Glomerular visceral epithelial cell (primary cell): ENCODE measurements around the gene SLC38A4.

Source experiments
- DNase-seq: peaks from one replicate; pipeline ENCODE4 v3.0.0-alpha.2; 2016; ENCODE audit errors: extremely low spot score

Gene SLC38A4

DNA sequence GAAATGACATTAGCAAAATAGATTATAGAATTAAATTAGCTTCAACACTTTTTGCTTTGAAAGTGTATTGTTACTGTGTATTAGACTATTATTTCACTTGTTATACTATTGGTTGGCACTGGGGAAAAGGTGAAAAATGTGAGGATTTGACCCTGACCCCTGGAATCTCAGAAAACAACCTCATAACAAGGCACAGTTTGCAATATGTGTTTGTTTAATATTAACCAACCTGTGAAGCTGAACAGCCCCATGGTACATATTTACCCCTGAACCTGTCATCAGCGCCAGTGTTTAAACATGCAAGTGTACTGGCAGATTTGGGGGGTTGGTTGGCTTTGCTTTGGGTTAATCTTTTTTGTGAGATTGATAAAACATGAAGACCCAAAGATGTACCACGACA, 11.7 kb downstream of the SLC38A4 start:
- DNase-seq, result no peak

DNA sequence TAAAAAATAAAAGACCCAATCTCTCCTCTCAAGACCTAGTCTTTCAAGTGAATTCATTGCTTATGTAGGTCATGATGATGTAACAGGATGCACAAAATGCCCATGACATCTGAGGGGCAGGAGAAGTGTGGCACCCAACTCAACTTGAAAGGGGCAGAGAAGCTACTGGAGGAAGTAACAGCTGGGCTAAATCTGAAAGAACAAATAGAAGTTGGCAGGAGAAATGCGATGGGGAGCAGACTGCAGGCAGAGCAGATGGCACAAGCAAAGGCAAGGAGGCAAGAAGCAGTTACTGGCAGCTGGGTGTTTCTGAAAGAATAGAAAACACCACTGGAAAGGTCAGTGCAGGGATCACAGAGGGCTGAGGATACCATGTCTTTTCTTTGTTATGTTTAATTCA, 14.6 kb downstream of the SLC38A4 start:
- DNase-seq, result no peak

DNA sequence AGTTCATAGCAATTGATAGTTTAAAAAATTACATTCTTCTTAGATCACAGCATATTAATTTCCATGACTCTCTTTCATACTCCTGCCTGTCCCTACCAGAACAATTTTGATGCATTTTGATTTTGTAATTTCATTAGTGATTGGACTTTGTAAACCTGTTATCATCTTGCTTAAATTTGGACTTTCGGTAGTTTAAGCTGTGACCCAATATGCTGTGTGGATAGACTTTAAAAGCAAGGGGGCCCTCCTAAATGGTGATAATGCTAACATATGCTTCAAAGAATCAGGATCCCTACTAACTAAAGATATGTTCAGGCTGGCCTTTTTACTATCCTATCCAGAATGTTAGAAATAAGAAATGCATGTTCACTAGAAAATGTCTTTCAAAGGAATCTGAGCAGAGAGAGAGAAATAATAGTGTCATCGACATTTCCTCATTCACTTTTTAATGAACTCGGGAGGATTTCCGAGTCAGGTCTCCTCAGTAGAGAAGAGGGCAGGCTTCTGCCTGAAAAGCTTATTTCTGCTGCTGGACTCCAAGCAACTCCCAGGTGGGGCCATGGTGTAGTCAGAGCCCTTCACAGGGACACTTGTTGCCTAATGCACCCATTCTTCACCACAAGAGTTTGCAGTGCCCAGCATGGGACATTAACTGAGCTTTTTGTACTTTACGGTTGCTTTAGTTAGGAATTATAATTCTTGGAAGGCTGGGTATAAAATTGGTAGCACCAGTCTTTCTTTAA, 16.7 kb downstream of the SLC38A4 start:
- no peak for DNase-seq

DNA sequence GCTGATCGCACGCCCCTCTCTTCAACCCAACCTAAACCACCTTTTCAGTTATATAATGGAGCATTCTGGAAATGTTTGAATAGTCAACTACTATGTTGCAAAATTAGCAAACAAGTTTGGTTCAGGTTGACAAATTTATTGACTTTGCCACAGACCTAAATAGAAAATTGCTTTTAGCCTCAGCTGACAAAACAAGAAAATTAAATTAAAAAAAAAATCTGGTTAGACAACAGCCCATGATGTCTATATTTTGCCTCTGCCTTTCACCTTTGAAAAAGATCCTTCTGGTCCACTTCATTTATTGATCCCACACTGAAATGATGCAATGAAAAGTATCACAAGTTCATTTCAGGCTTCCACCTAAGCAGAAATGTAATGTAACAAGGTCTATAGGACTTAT, 17.5 kb downstream of the SLC38A4 start:
- DNase-seq, result no peak

DNA sequence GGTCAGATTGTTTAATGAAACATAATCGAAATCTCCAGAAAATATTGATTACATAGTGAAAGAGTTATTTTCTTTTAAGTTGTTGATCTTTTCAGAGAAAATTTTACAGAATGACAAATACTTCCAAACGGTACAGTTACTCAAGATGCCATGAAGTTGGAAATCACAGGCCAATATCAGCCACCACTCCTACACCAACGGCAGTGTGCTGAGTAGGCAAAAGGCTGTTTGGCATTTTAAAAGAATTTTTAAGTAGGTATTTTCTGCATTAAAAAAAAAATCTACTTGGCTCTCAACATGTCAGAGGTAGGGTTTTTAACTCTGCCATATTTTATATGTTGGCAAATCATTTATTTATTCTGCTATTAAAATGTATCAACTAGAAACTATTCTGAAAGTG, 21.7 kb downstream of the SLC38A4 start:
- DNase-seq, result no peak

DNA sequence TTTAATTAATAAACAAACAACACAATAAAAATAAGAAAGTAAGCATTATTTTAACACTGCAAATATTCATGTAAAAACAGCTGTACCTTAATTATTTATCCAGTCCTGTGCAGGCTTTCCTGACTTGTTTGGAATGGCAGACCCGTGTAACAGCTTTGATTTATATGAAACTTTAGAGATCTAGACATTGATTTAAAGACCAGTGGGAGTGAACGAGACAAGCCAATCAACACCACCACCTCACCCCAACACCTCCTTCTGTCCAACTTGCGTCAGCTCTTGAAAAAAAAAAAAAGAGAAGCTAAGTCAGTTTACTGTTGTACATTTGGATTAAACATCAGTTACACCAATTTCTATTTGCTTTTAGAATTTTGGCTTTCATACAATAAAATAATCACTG, 22.3 kb downstream of the SLC38A4 start:
- no peak for DNase-seq

DNA sequence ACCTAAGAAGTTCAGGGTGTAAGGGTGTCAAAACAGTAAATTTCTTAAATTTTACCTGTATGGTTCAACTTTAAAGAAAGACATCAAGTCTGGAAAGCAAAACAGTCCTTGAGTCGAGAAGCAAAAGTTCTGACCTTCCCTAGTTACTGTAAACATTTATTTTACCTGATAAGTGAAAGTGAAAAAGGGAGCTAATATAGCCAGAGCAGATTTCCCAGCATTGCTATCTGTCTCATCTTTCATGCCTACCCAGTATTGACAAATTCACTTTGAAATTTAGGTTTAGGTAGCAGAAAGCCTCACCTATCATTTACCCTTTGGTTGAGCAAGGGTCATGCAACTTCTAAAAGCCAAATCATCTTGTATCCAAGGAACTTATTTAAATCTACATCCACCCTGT, 24.5 kb downstream of the SLC38A4 start:
- no peak for DNase-seq

DNA sequence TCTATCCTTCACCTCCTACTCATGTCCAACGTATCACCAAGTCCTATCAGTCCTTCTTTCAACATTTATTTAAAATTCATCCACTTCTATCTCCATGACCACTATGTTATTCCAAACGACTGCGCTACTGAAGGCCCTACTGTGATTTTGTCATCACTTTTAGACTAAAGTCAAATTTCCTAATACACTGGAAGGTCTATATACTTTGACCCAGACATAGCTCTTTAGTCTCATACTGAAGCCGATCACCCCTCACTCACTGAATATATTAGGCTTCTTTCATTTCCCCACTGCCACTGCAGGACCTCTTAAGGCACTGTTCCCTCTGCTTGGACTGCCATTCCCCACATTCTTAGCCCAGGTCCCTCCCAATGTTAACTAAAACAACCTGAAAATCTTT, 25.6 kb downstream of the SLC38A4 start:
- no peak for DNase-seq

DNA sequence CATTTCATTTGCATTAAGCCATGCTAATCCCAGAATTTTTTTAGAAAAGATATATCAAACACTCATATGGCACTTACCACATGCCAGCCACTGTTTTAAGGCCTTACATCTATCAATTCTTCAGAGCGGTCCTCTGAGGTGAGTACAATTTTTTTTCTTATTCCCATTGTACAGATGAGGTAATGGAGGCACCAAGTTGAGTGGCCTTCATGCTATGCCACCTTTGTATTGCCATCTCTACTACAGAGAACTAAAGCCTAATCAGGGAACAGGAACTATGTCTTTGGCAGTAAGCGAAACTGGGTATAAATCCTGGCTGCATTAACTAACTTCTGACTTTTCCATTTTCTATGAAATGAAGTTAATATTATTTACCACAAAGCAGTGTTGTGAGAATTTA, 27.1 kb downstream of the SLC38A4 start:
- DNase-seq, result no peak

DNA sequence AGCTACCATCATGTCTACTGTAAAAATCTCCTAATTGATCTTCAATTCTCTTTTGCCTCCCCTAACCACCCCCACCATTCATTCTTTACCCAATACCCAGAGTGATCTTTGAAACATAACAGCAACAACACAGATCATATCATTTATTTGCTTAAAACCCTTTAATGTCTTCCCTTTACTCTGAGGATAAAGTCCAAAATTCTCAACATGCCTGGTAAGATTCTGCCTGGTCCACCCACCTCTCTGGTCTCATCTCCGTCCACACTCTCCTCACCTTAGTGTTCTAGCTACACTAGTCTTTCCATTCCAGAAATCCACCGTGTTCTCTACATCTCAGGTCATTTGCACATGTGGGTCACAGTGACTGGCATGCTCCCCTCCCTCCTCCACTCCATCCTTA, 27.7 kb downstream of the SLC38A4 start:
- no peak for DNase-seq

DNA sequence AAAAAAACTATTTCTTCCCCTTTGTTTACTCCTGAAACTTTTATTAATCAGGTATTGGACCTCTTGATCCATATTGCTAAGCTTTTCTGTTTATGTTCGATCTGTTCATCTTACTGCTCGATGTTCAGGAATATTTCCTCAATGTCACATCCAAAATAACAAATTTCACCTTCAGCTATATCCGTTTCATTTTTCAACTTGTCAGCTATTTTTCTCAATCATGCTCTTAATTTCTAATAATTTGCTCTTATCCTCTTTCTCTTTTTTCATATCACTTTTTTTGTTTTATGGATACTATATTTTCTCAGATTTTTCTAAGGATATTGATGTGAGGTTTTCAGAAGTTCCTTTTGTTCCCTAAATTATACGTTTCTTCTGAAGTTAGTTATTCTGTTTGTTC, 29.8 kb downstream of the SLC38A4 start:
- DNase-seq, result no peak

DNA sequence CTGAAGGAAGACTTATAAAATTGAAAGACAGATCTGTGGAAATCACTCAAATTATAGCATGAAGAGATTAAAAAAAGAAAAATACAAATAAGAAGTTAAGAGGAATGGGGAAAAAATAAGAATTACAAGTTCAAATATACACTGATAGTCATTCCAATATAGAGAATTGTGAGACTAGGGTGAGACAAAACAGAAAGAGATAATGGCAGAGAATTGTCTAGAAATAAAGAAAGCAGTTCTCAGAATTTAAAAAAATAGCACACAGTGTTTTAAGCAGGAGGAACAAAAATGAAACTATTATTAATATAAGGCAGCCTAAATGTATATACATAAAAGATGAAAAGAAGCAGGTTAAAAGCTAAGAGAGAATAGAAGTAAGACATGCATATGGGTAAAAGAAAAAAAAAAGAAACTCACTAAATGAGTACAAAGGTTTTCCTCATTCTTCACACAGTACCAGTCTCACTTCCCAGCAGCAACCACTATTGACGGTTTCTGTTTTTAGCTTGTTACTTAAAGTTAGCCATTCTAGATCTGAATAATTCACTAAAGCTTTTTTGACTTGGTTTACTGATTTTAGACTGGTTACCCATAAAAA, 31.1 kb downstream of the SLC38A4 start:
- DNase-seq, result no peak

DNA sequence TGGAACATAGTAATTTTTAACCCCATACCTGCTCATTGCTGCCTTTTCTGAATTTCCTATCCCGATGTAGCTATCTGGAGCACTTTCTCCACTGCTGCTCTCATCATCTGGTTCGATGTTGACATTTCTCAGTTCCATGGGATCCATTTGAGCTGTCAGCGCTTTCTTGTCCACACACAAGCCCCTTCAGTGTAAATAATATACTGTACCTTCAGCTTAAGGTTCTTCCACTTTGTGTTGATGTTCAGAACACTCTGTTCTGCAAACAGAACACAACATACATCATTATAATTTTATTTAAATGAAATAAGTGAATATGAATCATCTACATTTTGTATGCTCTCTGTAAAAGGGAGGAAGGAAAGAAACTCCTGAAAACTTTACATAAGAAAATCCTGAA, 32.9 kb downstream of the SLC38A4 start:
- DNase-seq, result no peak

DNA sequence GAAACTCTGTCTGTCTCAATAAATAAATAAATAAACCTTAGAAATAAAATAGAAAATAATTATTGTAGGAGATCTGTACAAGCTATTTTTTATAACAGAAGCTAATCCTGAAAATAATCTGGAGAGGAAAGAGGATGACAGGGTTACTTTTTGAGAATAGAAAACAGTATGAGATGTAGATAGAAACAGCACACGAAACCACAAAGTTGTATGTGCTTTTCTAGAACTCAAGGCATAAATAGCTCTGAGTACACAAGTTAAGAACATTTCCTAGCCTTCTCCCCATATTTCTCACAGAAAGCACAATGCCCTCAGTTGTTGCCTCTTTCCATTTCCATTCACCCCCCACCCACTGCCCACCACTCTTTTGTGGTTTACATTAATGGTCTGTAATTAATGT, 35.7 kb downstream of the SLC38A4 start:
- no peak for DNase-seq

DNA sequence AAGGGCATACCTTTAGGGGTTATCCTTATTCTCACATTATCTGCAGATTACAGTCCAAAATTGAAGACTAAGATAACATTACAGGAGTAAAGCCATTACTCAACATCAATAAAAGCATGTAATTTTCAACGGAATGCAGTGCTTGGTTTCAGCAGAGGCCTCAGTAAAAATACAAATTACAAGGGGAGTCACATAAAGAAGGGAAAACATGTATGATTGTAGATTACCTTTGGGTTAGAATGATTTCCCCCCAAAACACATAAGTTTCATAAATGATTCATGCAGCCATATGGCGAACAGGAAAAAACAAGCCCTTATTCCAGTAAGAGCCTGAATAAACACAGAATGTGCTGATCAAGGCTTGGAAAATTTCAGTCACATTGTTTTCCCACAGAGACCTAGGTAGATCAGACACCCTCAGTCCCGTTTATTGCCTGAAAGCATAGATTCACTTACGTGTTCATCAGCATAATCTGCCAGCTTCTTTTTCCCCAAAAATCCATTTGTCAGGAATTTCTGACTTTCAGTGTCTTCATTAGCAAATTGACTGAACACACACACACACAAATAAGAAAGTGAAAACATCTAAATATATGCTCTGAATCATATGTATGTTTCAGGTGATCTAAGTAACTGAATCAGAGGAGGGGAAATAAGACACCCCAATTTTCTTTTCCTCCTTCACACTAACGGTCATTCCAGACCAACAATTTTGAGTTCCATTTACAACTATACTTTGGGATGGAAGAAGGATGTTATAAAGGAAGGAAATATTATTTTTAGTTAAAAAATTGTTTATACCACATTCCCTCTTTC, 37.5 kb downstream of the SLC38A4 start:
- no peak for DNase-seq

DNA sequence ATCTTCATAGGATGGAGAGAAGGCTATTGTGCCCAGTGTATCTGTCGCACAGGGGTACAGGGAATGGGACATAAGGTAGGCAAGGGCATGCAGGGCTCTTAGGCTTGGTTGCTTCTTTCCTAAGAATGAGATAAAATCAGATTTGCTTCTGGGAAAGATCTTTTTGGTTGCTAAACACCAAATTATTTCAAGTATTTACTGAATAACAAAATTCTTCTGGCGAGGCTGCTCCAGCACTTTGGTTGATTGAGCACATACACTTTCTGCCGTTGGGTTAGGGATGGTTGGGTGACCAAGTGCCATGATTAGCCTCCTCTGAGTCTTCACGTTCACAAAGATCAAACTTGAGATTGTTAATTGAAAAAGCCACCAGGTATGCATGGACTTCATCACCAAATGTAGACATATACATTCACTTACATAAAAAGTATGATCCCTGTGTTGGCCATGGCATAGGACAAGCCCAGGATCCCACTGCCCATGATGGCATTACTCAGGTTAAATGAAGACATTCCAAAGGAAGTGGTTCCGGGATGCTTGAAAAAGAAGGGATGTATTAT, 38.2 kb downstream of the SLC38A4 start:
- no peak for DNase-seq

DNA sequence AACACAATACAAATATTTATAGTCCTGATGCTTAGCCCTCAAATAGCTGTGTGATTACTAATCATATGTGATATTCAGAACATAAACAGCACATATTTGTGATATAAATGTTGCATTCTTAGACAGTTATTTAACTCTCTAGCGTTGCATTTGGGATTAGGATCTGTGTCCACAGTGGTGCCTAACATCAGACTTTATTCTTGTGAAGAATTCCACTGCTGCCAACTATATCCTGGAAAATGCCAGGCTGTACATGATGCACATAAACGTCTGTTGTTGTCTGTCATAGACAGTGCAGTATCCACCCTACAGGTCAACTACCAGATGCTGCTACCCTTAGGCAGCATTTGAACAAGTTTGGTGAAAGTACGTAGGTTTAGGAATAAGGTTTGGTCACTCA, 39.0 kb downstream of the SLC38A4 start:
- no peak for DNase-seq

DNA sequence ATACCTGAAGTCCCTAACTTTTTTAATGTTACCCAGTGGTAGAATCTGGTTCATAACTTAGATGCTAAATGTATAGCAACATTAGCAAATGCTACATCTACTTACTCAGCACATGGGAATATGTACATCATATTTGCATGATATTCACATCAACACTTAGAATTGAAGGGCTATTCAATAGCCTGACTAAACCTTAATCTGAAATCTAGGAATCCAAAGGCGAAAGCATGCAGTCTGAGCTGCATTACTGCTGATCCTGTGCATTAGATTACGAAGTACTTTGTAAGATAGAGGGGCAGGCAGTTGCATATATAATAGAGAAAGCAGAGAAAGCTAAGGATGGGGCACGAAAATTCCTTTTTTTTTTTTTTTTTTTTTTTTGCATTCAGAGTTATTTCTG, 40.4 kb downstream of the SLC38A4 start:
- DNase-seq, result no peak

DNA sequence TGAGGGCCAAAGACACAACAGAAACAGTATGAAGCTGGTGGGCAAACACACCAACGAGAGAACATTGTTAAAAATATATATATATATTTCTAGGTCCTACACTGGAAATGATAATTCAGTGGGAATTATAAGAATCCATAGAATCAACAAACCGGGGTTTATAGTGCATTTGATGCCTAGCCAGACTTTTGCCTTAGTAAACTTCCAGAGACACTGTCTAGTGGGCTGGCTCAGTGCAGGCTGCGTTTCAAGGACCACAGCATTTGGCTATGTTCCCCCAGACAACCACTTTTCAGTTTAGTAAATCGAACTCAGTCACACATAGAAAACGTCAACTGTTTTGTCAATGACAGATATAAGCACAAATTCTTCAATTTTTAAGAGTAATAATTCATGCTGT, 41.9 kb downstream of the SLC38A4 start:
- no peak for DNase-seq

DNA sequence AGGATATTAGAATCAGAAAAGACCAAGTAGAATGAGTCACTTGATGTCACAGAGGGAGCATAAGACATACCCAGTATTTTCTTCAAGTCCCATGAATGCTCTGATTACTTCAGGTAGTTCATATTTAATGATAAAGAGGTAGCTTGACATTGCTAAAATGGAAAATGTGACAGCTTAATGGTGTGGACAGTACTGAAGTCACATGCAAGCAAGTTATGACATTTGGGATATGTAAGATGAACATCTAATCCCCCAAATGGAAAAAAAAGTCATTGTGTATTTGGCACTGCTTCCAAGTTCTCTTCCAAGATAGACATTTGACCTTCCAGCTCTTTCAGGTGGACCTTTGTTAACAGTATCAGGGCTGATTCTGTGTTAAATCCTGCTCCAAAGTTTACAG, 45.9 kb downstream of the SLC38A4 start:
- no peak for DNase-seq

DNA sequence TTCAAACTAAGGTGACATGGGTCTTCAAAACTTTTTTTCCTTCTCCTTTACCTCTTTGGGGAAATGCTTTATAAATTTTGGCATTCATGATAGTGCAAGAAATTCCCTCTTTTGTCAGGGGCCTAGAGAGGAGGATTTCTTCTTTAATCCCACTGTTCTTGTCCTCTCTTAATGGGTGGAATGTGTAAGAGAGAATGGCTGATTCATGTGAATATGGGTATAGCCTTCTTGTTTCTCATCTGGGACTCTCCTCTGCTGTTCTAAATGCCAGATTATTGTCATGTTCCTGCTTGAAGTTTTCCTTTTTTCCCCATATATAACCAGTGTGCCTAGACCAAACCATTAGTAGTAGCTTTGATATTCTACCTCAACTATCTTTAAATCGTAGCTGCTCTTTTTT, 46.7 kb downstream of the SLC38A4 start:
- DNase-seq, result no peak

DNA sequence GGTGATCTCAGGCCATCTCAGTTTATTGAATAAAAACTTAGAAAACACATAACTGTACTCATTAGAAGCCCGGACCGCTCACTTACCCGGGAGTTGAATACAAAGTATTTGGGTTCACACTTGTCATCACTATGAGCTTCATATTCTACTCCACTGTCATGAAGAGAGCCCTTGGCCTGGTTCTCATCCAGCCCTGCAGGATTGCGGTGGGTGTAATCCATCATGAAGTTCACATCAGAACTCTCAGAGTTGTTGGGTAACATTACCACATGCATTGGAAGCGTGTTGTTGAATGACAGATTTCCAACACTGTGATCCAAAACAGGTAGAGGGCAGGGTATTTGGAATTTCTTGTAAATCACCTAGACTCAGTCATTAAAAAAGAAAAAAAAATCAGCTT, 47.4 kb downstream of the SLC38A4 start:
- no peak for DNase-seq

DNA sequence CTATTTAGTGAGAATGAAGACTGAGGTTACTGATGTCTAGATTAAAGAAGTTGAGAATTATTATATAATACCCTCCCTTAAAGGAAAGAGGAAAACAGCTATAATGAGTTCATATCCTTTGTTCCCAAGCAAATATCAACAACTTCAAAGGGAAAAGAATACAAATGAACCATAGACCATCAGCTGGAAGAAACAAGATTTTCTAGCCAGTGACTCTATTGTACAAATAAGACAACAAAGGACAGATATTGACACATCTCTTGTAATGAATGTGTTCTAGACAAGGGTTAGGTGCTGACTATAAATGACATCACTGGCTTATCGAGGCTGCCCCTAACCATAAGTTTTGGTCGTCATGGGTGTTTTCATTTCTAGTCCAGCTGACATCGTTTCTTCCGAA, 48.2 kb downstream of the SLC38A4 start:
- no peak for DNase-seq
